Esophagus muscularis mucosa (tissue), 3 donors: ENCODE results near the gene PLEKHM2.

Source experiments
- EP300 ChIP-seq: sonication (generic); formaldehyde crosslinking; IDR thresholded peaks from one replicate; pipeline ENCODE4 v1.6.1; 2017; ENCODE audit warnings: antibody characterized with exemption
- TF ChIP-seq, protein P1 (sequence below), 3 experiments: fragments of 200-600 bp in 2 of 3; fragments of 450-650 bp in 1 of 3; sonication (generic) in 2 of 3; IDR thresholded peaks; one replicate each; pipeline ENCODE4 v1.5.1; 2017 to 2019; ENCODE audit warnings: antibody characterized with exemption in 3 of 3, mild to moderate bottlenecking in 2 of 3, moderate library complexity in 1 of 3

DNA sequence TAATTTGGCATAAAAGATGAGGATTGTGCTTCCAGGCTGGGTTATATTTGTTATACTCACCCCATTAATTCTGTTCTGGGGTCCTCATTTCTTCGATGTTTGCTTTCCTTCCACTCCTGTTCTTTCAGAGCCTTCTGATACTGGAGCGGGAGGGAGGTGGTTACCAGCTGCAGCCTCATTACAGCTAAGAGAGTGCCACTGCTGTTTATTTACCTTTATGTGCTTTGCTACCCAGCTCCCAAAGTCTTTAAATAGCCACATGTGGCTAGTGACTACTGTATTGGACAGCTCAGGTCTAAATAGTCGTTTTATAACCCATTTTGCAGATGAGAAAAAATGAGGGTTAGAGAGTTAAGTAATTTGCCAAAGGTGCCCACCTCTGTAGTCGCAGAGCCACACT, 25.1 kb downstream of the PLEKHM2 start:
- TF ChIP-seq, protein P1, sequence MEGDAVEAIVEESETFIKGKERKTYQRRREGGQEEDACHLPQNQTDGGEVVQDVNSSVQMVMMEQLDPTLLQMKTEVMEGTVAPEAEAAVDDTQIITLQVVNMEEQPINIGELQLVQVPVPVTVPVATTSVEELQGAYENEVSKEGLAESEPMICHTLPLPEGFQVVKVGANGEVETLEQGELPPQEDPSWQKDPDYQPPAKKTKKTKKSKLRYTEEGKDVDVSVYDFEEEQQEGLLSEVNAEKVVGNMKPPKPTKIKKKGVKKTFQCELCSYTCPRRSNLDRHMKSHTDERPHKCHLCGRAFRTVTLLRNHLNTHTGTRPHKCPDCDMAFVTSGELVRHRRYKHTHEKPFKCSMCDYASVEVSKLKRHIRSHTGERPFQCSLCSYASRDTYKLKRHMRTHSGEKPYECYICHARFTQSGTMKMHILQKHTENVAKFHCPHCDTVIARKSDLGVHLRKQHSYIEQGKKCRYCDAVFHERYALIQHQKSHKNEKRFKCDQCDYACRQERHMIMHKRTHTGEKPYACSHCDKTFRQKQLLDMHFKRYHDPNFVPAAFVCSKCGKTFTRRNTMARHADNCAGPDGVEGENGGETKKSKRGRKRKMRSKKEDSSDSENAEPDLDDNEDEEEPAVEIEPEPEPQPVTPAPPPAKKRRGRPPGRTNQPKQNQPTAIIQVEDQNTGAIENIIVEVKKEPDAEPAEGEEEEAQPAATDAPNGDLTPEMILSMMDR (IDR thresholded peaks at IDR 0.05): no peak
- TF ChIP-seq EP300: no peak
